ENCODE measurements around the gene WNT16. TPM values are rescaled to one million over a fixed set of nuclear protein-coding genes. Genes with fewer than 3 reads are reported as not detected.

WNT16 gene
- total RNA-seq, 1 donor from 2014 or later: 0.11 TPM

DNA sequence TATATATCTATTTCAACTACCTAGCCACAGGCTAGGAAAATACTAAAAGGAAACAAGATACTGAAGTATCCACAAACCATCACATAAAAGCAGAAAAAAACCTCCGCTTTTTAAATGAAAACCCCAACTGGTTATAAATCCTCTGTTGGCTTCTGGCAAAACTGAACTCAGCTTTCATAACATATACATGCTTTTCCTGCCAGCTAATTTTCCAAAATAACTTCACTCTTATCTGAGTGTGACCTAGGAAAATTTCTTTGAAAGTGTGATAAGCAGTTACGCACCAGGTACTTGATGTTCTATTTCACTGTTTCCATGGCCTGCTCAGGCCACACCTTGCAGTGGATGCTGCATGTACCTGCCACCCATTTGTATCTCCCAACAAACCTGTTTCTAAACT, 55.5 kb downstream of the WNT16 start:
- no peak for DNase-seq (ENCODE audit: low spot score)
- intact Hi-C loops (cut with DNase I): no loop called here

DNA sequence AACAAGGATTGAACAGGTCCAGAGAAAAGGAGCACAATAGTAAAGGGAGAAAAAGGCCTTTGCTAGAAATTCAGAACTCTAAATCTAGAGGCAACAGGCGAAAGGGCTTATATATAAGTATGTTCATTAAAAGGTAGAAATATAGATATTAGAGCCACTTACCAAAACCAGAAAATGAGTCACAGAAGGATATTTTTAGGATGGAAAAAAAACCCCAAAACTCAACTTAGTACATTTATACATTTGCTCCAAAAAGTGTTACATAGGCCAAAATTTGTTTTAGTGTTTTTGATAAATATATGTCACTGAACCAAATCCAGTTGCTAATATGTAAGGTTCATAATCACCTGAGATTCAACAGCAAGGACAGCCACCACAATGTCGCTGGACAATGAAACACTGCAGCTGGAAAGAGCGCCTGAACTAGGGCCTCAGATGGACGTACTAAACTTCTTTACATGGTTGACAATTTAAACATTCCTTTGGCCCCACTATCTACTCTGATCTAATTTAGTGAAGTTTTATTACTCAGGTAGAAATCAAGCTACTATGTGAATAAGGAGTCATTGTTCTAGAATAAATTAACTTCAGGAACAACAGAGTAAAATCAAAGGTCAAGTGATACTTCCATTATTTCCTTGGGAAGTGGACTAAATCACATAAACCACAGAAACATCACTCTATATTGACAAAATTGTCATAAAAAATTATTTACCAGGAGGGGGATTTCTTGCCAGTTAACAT, 56.4 kb downstream of the WNT16 start:
- intact Hi-C loops (cut with DNase I): no loop called here
- no peak for DNase-seq (ENCODE audit: low spot score)

DNA sequence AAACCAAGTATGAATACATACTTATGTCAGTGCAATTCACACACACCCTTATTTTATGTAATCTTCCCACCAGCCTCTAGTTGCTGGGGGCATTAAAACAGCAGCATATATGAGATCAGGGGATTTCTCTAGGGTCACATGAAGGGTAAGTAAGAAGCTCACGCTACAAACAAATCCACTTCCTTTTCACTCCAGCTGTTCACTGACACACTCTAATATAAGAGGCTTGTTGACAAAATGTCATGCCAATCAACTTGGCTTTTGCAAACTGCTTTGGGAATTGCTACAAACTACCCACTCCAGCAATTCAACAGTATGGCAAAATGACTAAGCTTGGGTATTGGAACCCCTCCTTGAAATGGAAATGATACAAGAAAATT, 57.0 kb downstream of the WNT16 start:
- no peak for DNase-seq (ENCODE audit: low spot score)
- intact Hi-C loops (cut with DNase I): no loop called here

DNA sequence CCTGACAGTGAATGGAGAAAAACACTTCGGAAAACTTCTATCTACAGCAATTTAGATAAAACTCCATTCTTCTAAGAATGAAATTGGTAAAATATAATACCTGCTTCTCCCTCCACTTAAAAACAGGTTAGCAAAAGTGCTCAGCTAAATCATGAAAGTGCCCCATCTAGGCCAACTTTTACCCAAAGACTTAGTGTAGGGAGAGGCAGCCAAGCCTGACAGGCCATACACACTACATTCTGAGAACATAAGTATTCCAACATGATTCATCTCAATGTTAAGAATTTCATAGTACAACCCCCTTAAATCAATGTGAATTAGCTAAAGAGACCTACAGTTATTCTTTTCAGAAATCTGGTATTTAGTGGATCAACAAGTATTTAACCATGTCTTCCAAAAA, 60.1 kb downstream of the WNT16 start:
- intact Hi-C loops (cut with DNase I): no loop called here

DNA sequence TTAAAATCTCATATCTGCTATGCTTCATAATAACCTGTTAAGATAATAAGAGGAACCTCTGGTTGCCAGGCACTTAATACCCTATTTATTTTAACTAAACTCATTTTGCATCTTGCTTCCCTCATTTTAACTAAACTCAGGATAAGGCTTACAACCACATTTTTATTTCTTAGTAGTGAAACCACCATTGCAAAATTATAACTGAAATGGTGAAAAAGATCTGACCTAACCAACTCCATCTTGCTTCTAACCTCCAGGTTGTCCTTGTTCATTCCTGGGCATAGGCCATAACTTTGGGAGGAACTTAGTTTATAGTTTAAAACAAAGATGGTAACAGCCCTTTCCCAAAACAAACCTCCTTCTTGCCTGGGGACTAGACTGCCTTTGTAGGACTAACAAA, 61.3 kb downstream of the WNT16 start:
- no peak for DNase-seq (ENCODE audit: low spot score)
- intact Hi-C loops (cut with DNase I): no loop called here

More for the DNA sequence above, 60.1 kb downstream of the WNT16 start:
- DNase-seq (ENCODE audit: low spot score): no peak

DNA sequence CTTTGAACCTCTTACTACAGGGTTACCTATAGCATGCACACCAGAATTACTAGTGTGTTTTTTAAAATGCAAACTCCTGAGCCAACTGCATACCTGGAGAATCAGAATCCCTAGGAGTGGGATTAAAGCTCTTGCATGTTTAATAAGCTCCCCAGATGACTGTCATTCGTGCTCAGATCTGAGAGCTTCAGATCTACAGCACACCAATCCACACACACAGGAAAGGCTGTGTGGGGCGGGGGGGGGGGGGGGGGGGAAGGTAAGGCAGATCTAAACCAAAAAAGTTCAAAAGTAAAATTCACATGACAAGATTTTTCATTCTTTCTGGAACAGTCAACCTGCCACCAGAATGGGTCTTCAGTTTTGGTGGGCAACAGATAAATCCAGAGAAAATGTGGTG, 61.8 kb downstream of the WNT16 start:
- intact Hi-C loops (cut with DNase I): no loop called here
- no peak for DNase-seq (ENCODE audit: low spot score)

Other genes with a start within 250 kb of the WNT16 start
- gene FAM3C, start 67.3 kb downstream of the WNT16 start, total RNA-seq: 51.0 TPM